GM19043 (cell line): Measurements from ENCODE around the gene ARHGAP29.

Experiments used
- ATAC-seq: cut with Tn5 transposase; IDR thresholded peaks from one replicate; pipeline ENCODE4 v1.9.1; 2021; ENCODE audit warnings: low read depth; ENCODE audit not compliant: unreplicated experiment

The ARHGAP29 gene

GRCh38 chr1:94236630-94237290, 624 bp downstream of the ARHGAP29 start:
- no peak for ATAC-seq

- no peak for ATAC-seq
These were observed 1.3 kb downstream of the ARHGAP29 start for GRCh38 chr1:94236013-94236491.

- no peak for ATAC-seq
These were observed 2.0 kb downstream of the ARHGAP29 start for GRCh38 chr1:94235189-94236012.

GRCh38 chr1:94234615-94235014, 2.8 kb downstream of the ARHGAP29 start:
- ATAC-seq: no peak

GRCh38 chr1:94231746-94232145, 5.6 kb downstream of the ARHGAP29 start:
- no peak for ATAC-seq

GRCh38 chr1:94230920-94231319, 6.5 kb downstream of the ARHGAP29 start:
- ATAC-seq: no peak

- ATAC-seq: no peak
These were observed 8.6 kb downstream of the ARHGAP29 start for GRCh38 chr1:94228640-94229375.

GRCh38 chr1:94227624-94228023, 9.8 kb downstream of the ARHGAP29 start:
- ATAC-seq: no peak

- ATAC-seq: no peak
These were observed 11.5 kb downstream of the ARHGAP29 start for GRCh38 chr1:94225845-94226244.

GRCh38 chr1:94218332-94218731, 19.1 kb downstream of the ARHGAP29 start:
- ATAC-seq: no peak

- no peak for ATAC-seq
These were observed 21.4 kb downstream of the ARHGAP29 start for GRCh38 chr1:94215955-94216354.

GRCh38 chr1:94209982-94210381, 27.4 kb downstream of the ARHGAP29 start:
- no peak for ATAC-seq

GRCh38 chr1:94209425-94209824, 28.0 kb downstream of the ARHGAP29 start:
- no peak for ATAC-seq

- no peak for ATAC-seq
These were observed 29.7 kb downstream of the ARHGAP29 start for GRCh38 chr1:94207695-94208094.

- no peak for ATAC-seq
These were observed 31.7 kb downstream of the ARHGAP29 start for GRCh38 chr1:94205639-94206038.

- ATAC-seq: no peak
These were observed 35.1 kb downstream of the ARHGAP29 start for GRCh38 chr1:94202241-94202640.

GRCh38 chr1:94199398-94199797, 38.0 kb downstream of the ARHGAP29 start:
- no peak for ATAC-seq

GRCh38 chr1:94194079-94194865, 43.1 kb downstream of the ARHGAP29 start:
- no peak for ATAC-seq

- no peak for ATAC-seq
These were observed 44.3 kb downstream of the ARHGAP29 start for GRCh38 chr1:94193128-94193527.

GRCh38 chr1:94191216-94191615, 46.2 kb downstream of the ARHGAP29 start:
- ATAC-seq: no peak
